ENCODE data around the gene PLCXD3.

GRCh38 chr5:41432481-41433253 is 77.7 kb downstream of the PLCXD3 start:
- no peak for TF ChIP-seq CTCF (IDR thresholded peaks at IDR 0.05)
- TF ChIP-seq REST (IDR thresholded peaks at IDR 0.05; ENCODE audit: insufficient read depth in 1 of 2, low read depth in 2 of 2, low read length in 1 of 2), result no peak

All from Panc1 (cell line).